IPS-15b (cell line): ENCODE measurements around the gene STRADA.

ENCODE experiments used
- H3K27me3 ChIP-seq: one replicate; pipeline ENCODE4 v1.6.1; 2013; ENCODE audit warnings: low read length; ENCODE audit not compliant: control insufficient read depth, insufficient read depth
- H3K36me3 ChIP-seq: one replicate; pipeline ENCODE4 v1.6.1; 2013; ENCODE audit warnings: low read length; ENCODE audit not compliant: control insufficient read depth, insufficient read depth
- H3K4me1 ChIP-seq: one replicate; pipeline ENCODE4 v1.6.1; 2013; ENCODE audit warnings: mild to moderate bottlenecking, low read length; ENCODE audit not compliant: control insufficient read depth, insufficient read depth
- H3K4me3 ChIP-seq: one replicate; pipeline ENCODE4 v1.5.1; 2013; ENCODE audit warnings: low read depth, low read length
- H3K9ac ChIP-seq: one replicate; pipeline ENCODE4 v1.6.1; 2013; ENCODE audit warnings: low read depth, mild to moderate bottlenecking, low read length
- H3K9me3 ChIP-seq: one replicate; pipeline ENCODE4 v1.6.1; 2013; ENCODE audit warnings: mild to moderate bottlenecking, low read length; ENCODE audit not compliant: control insufficient read depth, insufficient read depth

Gene STRADA

DNA sequence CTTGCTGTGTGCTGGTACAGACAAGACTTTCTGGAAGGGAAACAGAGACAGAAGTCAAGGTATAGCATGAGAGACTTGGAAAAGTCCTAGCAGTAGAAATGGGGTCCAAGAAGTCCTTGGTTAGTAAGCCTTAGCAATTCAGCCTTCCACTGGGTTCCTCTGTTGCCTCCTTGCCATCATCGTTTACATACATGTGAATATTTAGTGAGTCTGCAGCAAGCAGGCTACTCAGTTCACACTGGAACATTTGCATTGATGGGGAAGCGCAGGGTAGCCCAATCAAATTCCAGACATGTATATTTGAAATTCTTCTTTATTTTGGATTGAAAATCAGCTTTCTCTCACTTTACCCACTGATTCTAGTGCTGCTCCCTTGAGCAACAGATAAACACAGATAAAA lies 68.7 kb downstream of the STRADA start:
- Histone ChIP-seq H3K9me3 (no peaks in the 10 kb centered on the region), H3K36me3 (no peaks in the 10 kb centered on the region), H3K9ac (no peak overlapping the region), H3K27me3 (no peaks in the 10 kb centered on the region), H3K4me1 (peaks cover 4% of the 10 kb centered on the region), H3K4me3 (no peak overlapping the region)

DNA sequence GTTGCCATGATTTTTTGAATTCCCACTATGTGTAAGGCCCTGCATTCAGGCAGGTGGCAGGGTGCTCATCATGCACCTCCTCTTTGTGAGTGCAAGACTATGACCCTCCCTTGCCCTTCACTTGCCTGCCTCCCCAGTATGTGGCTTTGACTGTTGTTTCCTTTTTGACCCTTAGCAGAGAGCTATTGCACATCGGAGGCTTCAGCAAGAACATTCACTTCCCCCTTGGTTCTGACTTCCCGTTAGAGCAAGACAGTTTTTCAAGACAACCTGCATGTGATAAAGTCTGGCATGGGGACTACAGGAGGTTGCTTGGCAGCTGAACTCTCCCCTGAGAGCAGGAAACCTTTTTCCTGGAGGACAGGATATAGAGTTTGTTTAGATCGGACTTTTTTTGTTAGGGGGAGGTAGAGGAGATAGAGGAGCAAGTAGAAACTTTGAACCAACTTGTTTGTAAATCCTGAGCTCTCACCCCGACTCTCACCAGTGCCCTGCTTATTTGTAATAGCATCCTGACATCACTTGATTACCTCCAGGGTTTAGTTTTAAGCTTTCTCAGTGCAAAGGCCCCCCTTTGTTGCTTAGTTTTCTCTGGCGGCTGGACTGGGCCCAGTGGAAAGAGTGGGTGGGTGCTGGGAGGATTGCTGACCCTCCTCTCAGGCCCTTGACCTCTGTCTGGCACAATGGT lies 75.9 kb downstream of the STRADA start:
- Histone ChIP-seq H3K4me3 (no peak overlapping the region), H3K9me3 (no peaks in the 10 kb centered on the region), H3K27me3 (no peaks in the 10 kb centered on the region), H3K4me1 (no peaks in the 10 kb centered on the region), H3K36me3 (no peaks in the 10 kb centered on the region), H3K9ac (no peak overlapping the region)

- H3K9ac ChIP-seq = no peak overlapping the region
- no peaks in the 10 kb centered on the region for H3K4me1 ChIP-seq
- H3K9me3 ChIP-seq = no peaks in the 10 kb centered on the region
- H3K4me3 ChIP-seq = no peak overlapping the region
- no peaks in the 10 kb centered on the region for H3K27me3 ChIP-seq
- no peaks in the 10 kb centered on the region for H3K36me3 ChIP-seq
Observed at GRCh38 chr17:63659850-63660249, 81.7 kb downstream of the STRADA start.

- Histone ChIP-seq H3K4me1 (no peaks in the 10 kb centered on the region), H3K4me3 (no peak overlapping the region), H3K27me3 (no peaks in the 10 kb centered on the region), H3K9me3 (no peaks in the 10 kb centered on the region), H3K9ac (no peak overlapping the region), H3K36me3 (no peaks in the 10 kb centered on the region)
Observed at GRCh38 chr17:63658366-63658765, 83.2 kb downstream of the STRADA start.

- Histone ChIP-seq H3K4me3 (no peak overlapping the region), H3K4me1 (no peaks in the 10 kb centered on the region), H3K9ac (no peak overlapping the region), H3K27me3 (no peaks in the 10 kb centered on the region), H3K9me3 (no peaks in the 10 kb centered on the region), H3K36me3 (no peaks in the 10 kb centered on the region)
Observed at GRCh38 chr17:63657786-63658185, 83.8 kb downstream of the STRADA start.

DNA sequence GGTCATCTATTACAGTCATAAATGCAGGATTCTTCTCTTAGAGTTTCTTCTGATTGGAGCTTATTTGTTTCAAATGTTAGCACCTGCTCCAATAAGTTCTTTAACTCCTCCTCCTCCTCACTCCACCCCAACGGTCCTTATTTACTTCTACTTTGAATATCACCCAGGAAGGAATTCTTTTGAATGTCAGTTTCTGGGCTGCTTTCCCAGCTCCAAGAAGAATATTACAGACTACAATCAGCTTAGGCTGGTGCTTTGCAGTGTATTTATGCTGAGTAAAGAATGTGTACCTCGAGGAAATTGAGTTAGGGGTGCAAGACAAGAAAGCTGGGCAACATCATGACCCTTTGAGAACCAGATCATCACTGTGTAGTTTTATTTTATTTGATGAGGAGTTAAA lies 88.5 kb downstream of the STRADA start:
- peaks cover 3% of the 10 kb centered on the region for H3K4me1 ChIP-seq
- no peak overlapping the region for H3K4me3 ChIP-seq
- H3K9ac ChIP-seq = no peak overlapping the region
- no peaks in the 10 kb centered on the region for H3K9me3 ChIP-seq
- no peaks in the 10 kb centered on the region for H3K27me3 ChIP-seq
- H3K36me3 ChIP-seq = no peaks in the 10 kb centered on the region
